Upper lobe of right lung (tissue), 1 donor: ENCODE measurements around the gene CDK7. TPM values are rescaled to one million over a fixed set of nuclear protein-coding genes. Genes with fewer than 3 reads are reported as not detected.
A peak's percentile ranks its signal among the peaks of the same experiment; 100 is the strongest.

Source experiments
- ATAC-seq: fragments of 200-7000 bp; cut with Tn5 transposase; one replicate; pipeline ENCODE4 v1.9.1; 2020; ENCODE audit warnings: mild to moderate bottlenecking, moderate library complexity
- DNase-seq: peaks from one replicate; pipeline ENCODE4 v3.0.0-alpha.2; 2020
- H3K27ac ChIP-seq: fragments of 200-600 bp; one replicate; pipeline ENCODE4 v1.8.0; 2022
- H3K27me3 ChIP-seq: fragments of 200-600 bp; one replicate; pipeline ENCODE4 v1.8.0; 2022; ENCODE audit warnings: mild to moderate bottlenecking
- H3K36me3 ChIP-seq: fragments of 200-600 bp; one replicate; pipeline ENCODE4 v1.8.0; 2022
- H3K4me1 ChIP-seq: fragments of 200-600 bp; one replicate; pipeline ENCODE4 v1.8.0; 2022
- H3K4me3 ChIP-seq: fragments of 200-600 bp; one replicate; pipeline ENCODE4 v1.8.0; 2022; ENCODE audit warnings: mild to moderate bottlenecking
- H3K9me3 ChIP-seq: fragments of 200-600 bp; one replicate; pipeline ENCODE4 v1.8.0; 2022
- intact Hi-C: fragments of 100-400 bp; cut with DNase I; formaldehyde crosslinking; loops from one replicate; pipeline ENCODE4 v1.11.0; 2022
- total RNA-seq: library from RNA; stranded (reverse); fragmentation: NEBNext Ultra II Directional; extraction: Animal tissue kit (Norgen Biotek cat#: 25700); gene quantifications from one replicate; pipeline ENCODE4 v1.2.1, GENCODE V29; 2021
- TF ChIP-seq, protein P1 (sequence below): fragments of 200-600 bp; IDR thresholded peaks from one replicate; pipeline ENCODE4 v1.8.0; 2022; ENCODE audit warnings: antibody characterized with exemption
- donor health status: DM: no; HTN: yes; CAD: no; lungs with severe emphysema.

CDK7 gene
- total RNA-seq, 1 donor from 2014 or later = 21.9 TPM

DNA sequence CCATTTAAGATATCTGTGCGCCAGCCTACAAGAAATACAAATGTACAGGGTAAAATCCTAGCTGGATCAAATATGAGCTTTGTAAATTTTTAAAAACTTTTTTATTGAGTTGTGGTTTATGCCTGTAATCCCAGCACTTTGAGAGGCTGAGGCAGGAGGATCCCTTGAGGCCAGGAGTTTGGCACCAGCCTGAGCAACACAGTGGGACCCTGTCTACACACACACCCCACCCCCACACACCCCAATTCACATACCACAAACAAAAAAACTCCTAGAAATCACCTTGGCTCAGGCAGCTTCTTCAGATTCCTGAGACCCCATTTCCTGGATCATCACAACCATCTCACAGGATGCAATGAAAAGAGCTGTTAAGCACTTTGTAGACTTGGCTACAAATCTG, 46.4 kb downstream of the CDK7 start:
- Histone ChIP-seq H3K9me3 (no peaks in the 10 kb centered on the region), H3K4me1 (no peaks in the 10 kb centered on the region), H3K27me3 (no peaks in the 10 kb centered on the region), H3K36me3 (peaks cover 53% of the 10 kb centered on the region), H3K27ac (no peak overlapping the region), H3K4me3 (no peak overlapping the region)
- intact Hi-C loops = no loop called here
- ATAC-seq (no peak), DNase-seq (no peak)
- TF ChIP-seq, protein P1, sequence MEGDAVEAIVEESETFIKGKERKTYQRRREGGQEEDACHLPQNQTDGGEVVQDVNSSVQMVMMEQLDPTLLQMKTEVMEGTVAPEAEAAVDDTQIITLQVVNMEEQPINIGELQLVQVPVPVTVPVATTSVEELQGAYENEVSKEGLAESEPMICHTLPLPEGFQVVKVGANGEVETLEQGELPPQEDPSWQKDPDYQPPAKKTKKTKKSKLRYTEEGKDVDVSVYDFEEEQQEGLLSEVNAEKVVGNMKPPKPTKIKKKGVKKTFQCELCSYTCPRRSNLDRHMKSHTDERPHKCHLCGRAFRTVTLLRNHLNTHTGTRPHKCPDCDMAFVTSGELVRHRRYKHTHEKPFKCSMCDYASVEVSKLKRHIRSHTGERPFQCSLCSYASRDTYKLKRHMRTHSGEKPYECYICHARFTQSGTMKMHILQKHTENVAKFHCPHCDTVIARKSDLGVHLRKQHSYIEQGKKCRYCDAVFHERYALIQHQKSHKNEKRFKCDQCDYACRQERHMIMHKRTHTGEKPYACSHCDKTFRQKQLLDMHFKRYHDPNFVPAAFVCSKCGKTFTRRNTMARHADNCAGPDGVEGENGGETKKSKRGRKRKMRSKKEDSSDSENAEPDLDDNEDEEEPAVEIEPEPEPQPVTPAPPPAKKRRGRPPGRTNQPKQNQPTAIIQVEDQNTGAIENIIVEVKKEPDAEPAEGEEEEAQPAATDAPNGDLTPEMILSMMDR = no peak

DNA sequence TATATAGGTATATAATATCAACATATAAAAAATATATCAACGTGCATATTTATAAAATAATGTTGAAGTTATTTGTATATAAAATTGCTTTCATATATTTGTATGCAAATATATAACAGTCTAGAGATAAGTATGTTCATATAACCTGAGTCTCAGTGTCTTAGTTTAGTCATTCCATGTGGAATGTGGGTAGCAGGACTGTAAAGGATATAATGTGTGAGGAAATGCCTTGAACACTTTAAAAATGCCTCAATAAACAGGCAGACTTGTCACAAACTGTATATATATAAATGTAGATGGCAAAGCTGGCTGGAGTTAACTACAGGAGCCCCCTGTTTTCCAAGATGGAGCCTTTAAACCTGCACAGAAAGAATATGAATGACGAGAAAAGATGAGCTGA, 49.5 kb downstream of the CDK7 start:
- TF ChIP-seq, protein P1 = no peak
- no peak overlapping the region for H3K4me3 ChIP-seq
- no peaks in the 10 kb centered on the region for H3K27me3 ChIP-seq
- no peaks in the 10 kb centered on the region for H3K4me1 ChIP-seq
- no peak overlapping the region for H3K27ac ChIP-seq
- peaks cover 25% of the 10 kb centered on the region for H3K36me3 ChIP-seq
- ATAC-seq (no peak), DNase-seq (no peak)
- intact Hi-C loops = no loop called here
- H3K9me3 ChIP-seq = no peaks in the 10 kb centered on the region

- TF ChIP-seq, protein P1 = no peak
- intact Hi-C loops = no loop called here
- no peaks in the 10 kb centered on the region for H3K4me1 ChIP-seq
- no peaks in the 10 kb centered on the region for H3K9me3 ChIP-seq
- H3K36me3 ChIP-seq = peaks cover 17% of the 10 kb centered on the region
- peak; percentile 15 for ATAC-seq
- H3K27me3 ChIP-seq = no peaks in the 10 kb centered on the region
- DNase-seq = no peak
- H3K4me3 ChIP-seq = no peak overlapping the region
- no peak overlapping the region for H3K27ac ChIP-seq
Measured at GRCh38 chr5:69285448-69286116, 50.9 kb downstream of the CDK7 start.

- Histone ChIP-seq H3K27me3 (no peaks in the 10 kb centered on the region), H3K36me3 (peaks cover 13% of the 10 kb centered on the region), H3K4me3 (no peak overlapping the region), H3K9me3 (no peaks in the 10 kb centered on the region), H3K4me1 (no peaks in the 10 kb centered on the region), H3K27ac (no peak overlapping the region)
- intact Hi-C loops = no loop called here
- TF ChIP-seq, protein P1 = no peak
- ATAC-seq (no peak), DNase-seq (no peak)
Measured at GRCh38 chr5:69288069-69288468, 53.4 kb downstream of the CDK7 start.

DNA sequence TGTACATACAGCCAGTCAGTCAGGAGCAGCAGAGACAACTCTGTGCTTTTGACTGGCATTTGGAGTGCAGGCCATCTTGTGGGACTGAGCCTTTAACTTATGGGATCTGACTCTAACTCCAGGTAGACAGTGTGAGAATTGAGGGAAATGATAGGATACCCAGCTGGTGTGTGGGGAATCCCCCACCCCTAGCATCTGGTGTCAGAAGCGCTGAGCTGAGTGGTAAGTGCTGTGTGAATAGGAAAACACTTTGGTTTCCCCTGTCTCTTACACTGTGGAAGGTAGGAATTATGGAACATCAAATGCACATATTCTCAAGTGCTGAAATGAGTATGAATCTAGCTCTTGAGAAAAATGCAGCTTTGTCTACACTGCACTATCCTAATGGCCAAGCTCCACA, 54.0 kb downstream of the CDK7 start:
- no peaks in the 10 kb centered on the region for H3K9me3 ChIP-seq
- intact Hi-C loops = no loop called here
- H3K4me1 ChIP-seq = no peaks in the 10 kb centered on the region
- no peak for ATAC-seq
- no peak for DNase-seq
- no peak overlapping the region for H3K27ac ChIP-seq
- H3K27me3 ChIP-seq = no peaks in the 10 kb centered on the region
- no peak overlapping the region for H3K4me3 ChIP-seq
- H3K36me3 ChIP-seq = peaks cover 13% of the 10 kb centered on the region
- TF ChIP-seq, protein P1 = no peak

DNA sequence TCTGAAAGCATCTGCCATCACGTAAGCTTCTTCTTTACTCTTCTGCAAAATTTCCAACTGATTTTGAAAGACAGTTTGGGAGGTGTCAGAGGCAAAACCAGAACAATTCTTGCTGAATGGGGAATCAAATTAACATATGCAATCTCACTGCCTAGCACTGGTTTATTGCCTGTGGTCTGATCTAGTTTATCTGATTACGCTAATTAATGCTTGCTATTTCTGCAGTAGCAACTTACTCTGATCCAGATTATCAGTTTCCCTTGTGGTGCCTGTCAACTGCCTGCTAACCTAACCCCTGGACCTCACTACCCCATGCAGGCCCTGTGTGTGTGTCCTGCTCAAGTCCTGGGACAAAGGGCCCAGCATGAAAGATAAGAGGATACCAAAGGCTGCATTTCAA, 57.6 kb downstream of the CDK7 start:
- DNase-seq (no peak), ATAC-seq (no peak)
- H3K4me1 ChIP-seq = no peaks in the 10 kb centered on the region
- TF ChIP-seq, protein P1 = no peak
- H3K9me3 ChIP-seq = no peaks in the 10 kb centered on the region
- no peak overlapping the region for H3K4me3 ChIP-seq
- intact Hi-C loops = no loop called here
- no peaks in the 10 kb centered on the region for H3K27me3 ChIP-seq
- H3K27ac ChIP-seq = no peak overlapping the region
- peaks cover 23% of the 10 kb centered on the region for H3K36me3 ChIP-seq
